K562 (cell line): ENCODE data around the gene BBC3. TPM values are rescaled to one million over a fixed set of nuclear protein-coding genes. Genes with fewer than 3 reads are reported as not detected.

Source experiments
- EHMT2 ChIP-seq: fragments of 450-650 bp; IDR thresholded peaks from 2 replicates; pipeline ENCODE4 v1.6.1; 2018; ENCODE audit warnings: antibody characterized with exemption
- ERF ChIP-seq: fragments of 450-650 bp; formaldehyde crosslinking; IDR thresholded peaks from 2 replicates; pipeline ENCODE4 v1.4.0; 2020; ENCODE audit warnings: mild to moderate bottlenecking, mixed read lengths
- HES1 ChIP-seq: fragments of 450-650 bp; IDR thresholded peaks from 2 replicates; pipeline ENCODE4 v1.6.1; 2016; ENCODE audit warnings: low read depth, mild to moderate bottlenecking, moderate library complexity
- MYC ChIP-seq, 2 experiments: fragments of 250-450 bp in 1 of 2; sonication (Bioruptor Pico) in 1 of 2; IDR thresholded peaks; 2 replicates each; pipeline versions ENCODE4 v1.5.1 to v1.6.1; 2012 to 2021; ENCODE audit warnings: low read depth in 2 of 2, borderline replicate concordance in 1 of 2, improper control_type of control experiment in 1 of 2, low read length in 1 of 2, mild to moderate bottlenecking in 1 of 2, moderate library complexity in 1 of 2
- OTX1 ChIP-seq: fragments of 450-650 bp; formaldehyde crosslinking; IDR thresholded peaks from 2 replicates; pipeline ENCODE4 v1.4.0; 2022; ENCODE audit warnings: mild to moderate bottlenecking
- TAF15 ChIP-seq: fragments of 200-400 bp; formaldehyde crosslinking; IDR thresholded peaks from 2 replicates; pipeline ENCODE4 v1.6.1; 2017; ENCODE audit warnings: mild to moderate bottlenecking, low read depth, low read length, moderate library complexity
- polyA plus RNA-seq, 8 experiments: library from polyadenylated mRNA; depleted of rRNA in 4 of 8; stranded (reverse) in 5 of 8; unstranded in 3 of 8; fragments of >200 nt; fragmentation: Nextera tagmentation in 2 of 8; fragmentation: Illumina TruSeq in 1 of 8; extraction: Ambion mirVana in 2 of 8; extraction: Trizol in 1 of 8; gene quantifications; 2 replicates each; pipeline versions ENCODE4 v1.2.1 to v1.2.3, GENCODE V29; 2011 to 2014; ENCODE audit warnings: inconsistent platforms in 1 of 8, missing spikeins in 1 of 8
- total RNA-seq, 7 experiments: library from RNA; depleted of rRNA in 6 of 7; stranded (reverse); fragments of >200 nt in 6 of 7; fragmentation: Illumina TruSeq in 2 of 7; extraction: Trizol in 2 of 7; gene quantifications; 2 replicates each; pipeline versions ENCODE4 v1.2.1 to v1.2.3, GENCODE V29; 2011 to 2021; ENCODE audit warnings: low replicate concordance in 1 of 7
- TF ChIP-seq, protein P1 (sequence below): fragments of 200-600 bp; sonication (generic); IDR thresholded peaks from one replicate; pipeline ENCODE4 v1.6.1; 2012; ENCODE audit warnings: mild to moderate bottlenecking, low read depth, low read length, inconsistent platforms
- TF ChIP-seq, protein P2 (sequence below): fragments of 250-450 bp; sonication (Bioruptor Pico); IDR thresholded peaks from 2 replicates; pipeline ENCODE4 v1.8.0; 2021; ENCODE audit warnings: moderate library complexity, mild to moderate bottlenecking, inconsistent platforms
- TF ChIP-seq, protein P3 (sequence below): fragments of 250-450 bp; sonication (Bioruptor Pico); IDR thresholded peaks from 2 replicates; pipeline ENCODE4 v1.5.1; 2021; ENCODE audit warnings: mild to moderate bottlenecking
- TF ChIP-seq, protein P4 (sequence below): fragments of 450-650 bp; formaldehyde crosslinking; conservative IDR thresholded peaks from 2 replicates; pipeline ENCODE4 v1.4.0; 2022; ENCODE audit warnings: mild to moderate bottlenecking, missing genetic modification characterization

The BBC3 gene
- total and polyA plus RNA-seq, 9 of the 15 experiments (the other 6 are each of a cell fraction or from before 2014, with no cell fraction given), result 0.15 to 30.7 (median 4.8) TPM

- TF ChIP-seq, protein P1, sequence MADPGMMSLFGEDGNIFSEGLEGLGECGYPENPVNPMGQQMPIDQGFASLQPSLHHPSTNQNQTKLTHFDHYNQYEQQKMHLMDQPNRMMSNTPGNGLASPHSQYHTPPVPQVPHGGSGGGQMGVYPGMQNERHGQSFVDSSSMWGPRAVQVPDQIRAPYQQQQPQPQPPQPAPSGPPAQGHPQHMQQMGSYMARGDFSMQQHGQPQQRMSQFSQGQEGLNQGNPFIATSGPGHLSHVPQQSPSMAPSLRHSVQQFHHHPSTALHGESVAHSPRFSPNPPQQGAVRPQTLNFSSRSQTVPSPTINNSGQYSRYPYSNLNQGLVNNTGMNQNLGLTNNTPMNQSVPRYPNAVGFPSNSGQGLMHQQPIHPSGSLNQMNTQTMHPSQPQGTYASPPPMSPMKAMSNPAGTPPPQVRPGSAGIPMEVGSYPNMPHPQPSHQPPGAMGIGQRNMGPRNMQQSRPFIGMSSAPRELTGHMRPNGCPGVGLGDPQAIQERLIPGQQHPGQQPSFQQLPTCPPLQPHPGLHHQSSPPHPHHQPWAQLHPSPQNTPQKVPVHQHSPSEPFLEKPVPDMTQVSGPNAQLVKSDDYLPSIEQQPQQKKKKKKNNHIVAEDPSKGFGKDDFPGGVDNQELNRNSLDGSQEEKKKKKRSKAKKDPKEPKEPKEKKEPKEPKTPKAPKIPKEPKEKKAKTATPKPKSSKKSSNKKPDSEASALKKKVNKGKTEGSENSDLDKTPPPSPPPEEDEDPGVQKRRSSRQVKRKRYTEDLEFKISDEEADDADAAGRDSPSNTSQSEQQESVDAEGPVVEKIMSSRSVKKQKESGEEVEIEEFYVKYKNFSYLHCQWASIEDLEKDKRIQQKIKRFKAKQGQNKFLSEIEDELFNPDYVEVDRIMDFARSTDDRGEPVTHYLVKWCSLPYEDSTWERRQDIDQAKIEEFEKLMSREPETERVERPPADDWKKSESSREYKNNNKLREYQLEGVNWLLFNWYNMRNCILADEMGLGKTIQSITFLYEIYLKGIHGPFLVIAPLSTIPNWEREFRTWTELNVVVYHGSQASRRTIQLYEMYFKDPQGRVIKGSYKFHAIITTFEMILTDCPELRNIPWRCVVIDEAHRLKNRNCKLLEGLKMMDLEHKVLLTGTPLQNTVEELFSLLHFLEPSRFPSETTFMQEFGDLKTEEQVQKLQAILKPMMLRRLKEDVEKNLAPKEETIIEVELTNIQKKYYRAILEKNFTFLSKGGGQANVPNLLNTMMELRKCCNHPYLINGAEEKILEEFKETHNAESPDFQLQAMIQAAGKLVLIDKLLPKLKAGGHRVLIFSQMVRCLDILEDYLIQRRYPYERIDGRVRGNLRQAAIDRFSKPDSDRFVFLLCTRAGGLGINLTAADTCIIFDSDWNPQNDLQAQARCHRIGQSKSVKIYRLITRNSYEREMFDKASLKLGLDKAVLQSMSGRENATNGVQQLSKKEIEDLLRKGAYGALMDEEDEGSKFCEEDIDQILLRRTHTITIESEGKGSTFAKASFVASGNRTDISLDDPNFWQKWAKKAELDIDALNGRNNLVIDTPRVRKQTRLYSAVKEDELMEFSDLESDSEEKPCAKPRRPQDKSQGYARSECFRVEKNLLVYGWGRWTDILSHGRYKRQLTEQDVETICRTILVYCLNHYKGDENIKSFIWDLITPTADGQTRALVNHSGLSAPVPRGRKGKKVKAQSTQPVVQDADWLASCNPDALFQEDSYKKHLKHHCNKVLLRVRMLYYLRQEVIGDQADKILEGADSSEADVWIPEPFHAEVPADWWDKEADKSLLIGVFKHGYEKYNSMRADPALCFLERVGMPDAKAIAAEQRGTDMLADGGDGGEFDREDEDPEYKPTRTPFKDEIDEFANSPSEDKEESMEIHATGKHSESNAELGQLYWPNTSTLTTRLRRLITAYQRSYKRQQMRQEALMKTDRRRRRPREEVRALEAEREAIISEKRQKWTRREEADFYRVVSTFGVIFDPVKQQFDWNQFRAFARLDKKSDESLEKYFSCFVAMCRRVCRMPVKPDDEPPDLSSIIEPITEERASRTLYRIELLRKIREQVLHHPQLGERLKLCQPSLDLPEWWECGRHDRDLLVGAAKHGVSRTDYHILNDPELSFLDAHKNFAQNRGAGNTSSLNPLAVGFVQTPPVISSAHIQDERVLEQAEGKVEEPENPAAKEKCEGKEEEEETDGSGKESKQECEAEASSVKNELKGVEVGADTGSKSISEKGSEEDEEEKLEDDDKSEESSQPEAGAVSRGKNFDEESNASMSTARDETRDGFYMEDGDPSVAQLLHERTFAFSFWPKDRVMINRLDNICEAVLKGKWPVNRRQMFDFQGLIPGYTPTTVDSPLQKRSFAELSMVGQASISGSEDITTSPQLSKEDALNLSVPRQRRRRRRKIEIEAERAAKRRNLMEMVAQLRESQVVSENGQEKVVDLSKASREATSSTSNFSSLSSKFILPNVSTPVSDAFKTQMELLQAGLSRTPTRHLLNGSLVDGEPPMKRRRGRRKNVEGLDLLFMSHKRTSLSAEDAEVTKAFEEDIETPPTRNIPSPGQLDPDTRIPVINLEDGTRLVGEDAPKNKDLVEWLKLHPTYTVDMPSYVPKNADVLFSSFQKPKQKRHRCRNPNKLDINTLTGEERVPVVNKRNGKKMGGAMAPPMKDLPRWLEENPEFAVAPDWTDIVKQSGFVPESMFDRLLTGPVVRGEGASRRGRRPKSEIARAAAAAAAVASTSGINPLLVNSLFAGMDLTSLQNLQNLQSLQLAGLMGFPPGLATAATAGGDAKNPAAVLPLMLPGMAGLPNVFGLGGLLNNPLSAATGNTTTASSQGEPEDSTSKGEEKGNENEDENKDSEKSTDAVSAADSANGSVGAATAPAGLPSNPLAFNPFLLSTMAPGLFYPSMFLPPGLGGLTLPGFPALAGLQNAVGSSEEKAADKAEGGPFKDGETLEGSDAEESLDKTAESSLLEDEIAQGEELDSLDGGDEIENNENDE, result no peak
- TF ChIP-seq ERF (CRISPR knock-in tag), result peak; percentile 66; the same call in 1 of the 2 replicates
- no peak for TF ChIP-seq OTX1
- TF ChIP-seq, protein P2, sequence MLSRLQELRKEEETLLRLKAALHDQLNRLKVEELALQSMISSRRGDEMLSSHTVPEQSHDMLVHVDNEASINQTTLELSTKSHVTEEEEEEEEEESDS (CRISPR knock-in tag), result no peak
- TF ChIP-seq, protein P3, sequence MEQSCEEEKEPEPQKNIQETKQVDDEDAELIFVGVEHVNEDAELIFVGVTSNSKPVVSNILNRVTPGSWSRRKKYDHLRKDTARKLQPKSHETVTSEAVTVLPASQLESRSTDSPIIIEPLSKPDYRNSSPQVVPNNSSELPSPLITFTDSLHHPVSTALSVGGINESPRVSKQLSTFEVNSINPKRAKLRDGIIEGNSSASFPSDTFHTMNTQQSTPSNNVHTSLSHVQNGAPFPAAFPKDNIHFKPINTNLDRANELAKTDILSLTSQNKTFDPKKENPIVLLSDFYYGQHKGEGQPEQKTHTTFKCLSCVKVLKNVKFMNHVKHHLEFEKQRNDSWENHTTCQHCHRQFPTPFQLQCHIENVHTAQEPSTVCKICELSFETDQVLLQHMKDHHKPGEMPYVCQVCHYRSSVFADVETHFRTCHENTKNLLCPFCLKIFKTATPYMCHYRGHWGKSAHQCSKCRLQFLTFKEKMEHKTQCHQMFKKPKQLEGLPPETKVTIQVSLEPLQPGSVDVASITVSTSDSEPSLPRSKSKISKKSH (CRISPR knock-in tag), result no peak
- TF ChIP-seq, protein P4, sequence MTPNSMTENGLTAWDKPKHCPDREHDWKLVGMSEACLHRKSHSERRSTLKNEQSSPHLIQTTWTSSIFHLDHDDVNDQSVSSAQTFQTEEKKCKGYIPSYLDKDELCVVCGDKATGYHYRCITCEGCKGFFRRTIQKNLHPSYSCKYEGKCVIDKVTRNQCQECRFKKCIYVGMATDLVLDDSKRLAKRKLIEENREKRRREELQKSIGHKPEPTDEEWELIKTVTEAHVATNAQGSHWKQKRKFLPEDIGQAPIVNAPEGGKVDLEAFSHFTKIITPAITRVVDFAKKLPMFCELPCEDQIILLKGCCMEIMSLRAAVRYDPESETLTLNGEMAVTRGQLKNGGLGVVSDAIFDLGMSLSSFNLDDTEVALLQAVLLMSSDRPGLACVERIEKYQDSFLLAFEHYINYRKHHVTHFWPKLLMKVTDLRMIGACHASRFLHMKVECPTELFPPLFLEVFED, result peak; percentile 66; the same call in 1 of the 2 replicates
- TF ChIP-seq MYC (IDR thresholded peaks at IDR 0.05; ENCODE audit: low read depth, low read length), result peak; percentile 7
- TF ChIP-seq MYC (CRISPR knock-in tag; IDR thresholded peaks at IDR 0.05; ENCODE audit: borderline replicate concordance, low read depth), result peak; percentile 86; the same call in 1 of the 2 replicates
- no peak for TF ChIP-seq TAF15
- no peak for TF ChIP-seq HES1
- no peak for TF ChIP-seq EHMT2
Measured at GRCh38 chr19:47226426-47227351, 4.3 kb downstream of the BBC3 start (continued).
